ENCODE data around the gene ASAH2.

DNA sequence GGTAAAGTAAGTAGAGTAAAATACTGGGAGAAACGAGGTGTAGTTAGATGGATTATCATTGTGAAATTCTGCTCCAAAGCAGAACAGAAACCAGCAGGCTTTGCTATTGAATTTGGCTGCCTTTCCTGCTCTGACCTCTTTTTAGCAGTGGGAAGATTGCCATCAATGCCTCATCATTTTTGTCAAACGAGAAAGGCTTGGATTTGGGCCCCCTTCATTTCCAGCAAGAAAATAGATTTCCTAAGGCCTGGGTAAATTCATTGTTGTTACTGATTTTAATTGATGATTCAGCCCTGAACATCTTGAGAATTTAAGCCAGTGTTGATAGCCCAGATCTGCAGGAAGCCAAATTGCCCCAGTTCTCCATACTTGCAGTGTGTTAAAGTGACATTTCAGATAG, 35.2 kb upstream of the ASAH2 start:
- no peak for TF ChIP-seq SUZ12 (IDR thresholded peaks at IDR 0.05; ENCODE audit: extremely low read depth, insufficient read depth, insufficient read length)
- TF ChIP-seq YY1 (IDR thresholded peaks at IDR 0.05; ENCODE audit: insufficient read depth, insufficient read length): no peak
- no peak for TF ChIP-seq ZNF274 (IDR thresholded peaks at IDR 0.05; ENCODE audit: low read depth, low read length)

Data from NT2/D1 (cell line).